22Rv1 (cell line): ENCODE measurements around the gene EIF4E1B.

Experiments used
- ZFX ChIP-seq: fragments of 450-650 bp; IDR thresholded peaks from 2 replicates; pipeline ENCODE4 v1.6.1; 2017; ENCODE audit warnings: antibody characterized with exemption, borderline replicate concordance
- TF ChIP-seq, protein P1 (sequence below): fragments of 450-650 bp; IDR thresholded peaks from 2 replicates; pipeline ENCODE4 v1.5.1; 2017; ENCODE audit warnings: mild to moderate bottlenecking

DNA sequence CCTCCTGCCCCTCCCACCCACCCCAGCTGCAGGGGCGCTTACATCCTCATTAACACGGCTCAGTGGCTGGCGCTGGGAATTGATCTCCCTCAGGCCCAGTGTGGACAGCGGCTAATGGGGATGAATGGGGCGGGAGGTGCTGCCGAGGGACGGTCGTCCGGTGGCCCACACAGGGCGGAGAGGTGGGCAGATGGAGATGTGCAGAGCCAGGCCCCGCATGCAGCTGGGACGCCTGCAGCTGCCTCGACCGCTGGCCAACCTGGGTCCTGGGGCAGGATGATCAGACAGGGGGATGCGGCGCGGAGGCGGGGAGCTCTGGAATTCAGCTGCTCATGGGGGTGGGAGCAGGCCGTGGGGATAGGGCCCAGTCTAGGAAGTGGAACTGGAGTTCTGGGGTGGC, 34.4 kb downstream of the EIF4E1B start:
- TF ChIP-seq, protein P1, sequence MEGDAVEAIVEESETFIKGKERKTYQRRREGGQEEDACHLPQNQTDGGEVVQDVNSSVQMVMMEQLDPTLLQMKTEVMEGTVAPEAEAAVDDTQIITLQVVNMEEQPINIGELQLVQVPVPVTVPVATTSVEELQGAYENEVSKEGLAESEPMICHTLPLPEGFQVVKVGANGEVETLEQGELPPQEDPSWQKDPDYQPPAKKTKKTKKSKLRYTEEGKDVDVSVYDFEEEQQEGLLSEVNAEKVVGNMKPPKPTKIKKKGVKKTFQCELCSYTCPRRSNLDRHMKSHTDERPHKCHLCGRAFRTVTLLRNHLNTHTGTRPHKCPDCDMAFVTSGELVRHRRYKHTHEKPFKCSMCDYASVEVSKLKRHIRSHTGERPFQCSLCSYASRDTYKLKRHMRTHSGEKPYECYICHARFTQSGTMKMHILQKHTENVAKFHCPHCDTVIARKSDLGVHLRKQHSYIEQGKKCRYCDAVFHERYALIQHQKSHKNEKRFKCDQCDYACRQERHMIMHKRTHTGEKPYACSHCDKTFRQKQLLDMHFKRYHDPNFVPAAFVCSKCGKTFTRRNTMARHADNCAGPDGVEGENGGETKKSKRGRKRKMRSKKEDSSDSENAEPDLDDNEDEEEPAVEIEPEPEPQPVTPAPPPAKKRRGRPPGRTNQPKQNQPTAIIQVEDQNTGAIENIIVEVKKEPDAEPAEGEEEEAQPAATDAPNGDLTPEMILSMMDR, result no peak
- no peak for TF ChIP-seq ZFX
